ENCODE results near the gene PLAAT3. TPM values are rescaled to one million over a fixed set of nuclear protein-coding genes. Genes with fewer than 3 reads are reported as not detected.

Gene PLAAT3
- total RNA-seq, 1 experiment from 2014 or later: 32.6 TPM

DNA sequence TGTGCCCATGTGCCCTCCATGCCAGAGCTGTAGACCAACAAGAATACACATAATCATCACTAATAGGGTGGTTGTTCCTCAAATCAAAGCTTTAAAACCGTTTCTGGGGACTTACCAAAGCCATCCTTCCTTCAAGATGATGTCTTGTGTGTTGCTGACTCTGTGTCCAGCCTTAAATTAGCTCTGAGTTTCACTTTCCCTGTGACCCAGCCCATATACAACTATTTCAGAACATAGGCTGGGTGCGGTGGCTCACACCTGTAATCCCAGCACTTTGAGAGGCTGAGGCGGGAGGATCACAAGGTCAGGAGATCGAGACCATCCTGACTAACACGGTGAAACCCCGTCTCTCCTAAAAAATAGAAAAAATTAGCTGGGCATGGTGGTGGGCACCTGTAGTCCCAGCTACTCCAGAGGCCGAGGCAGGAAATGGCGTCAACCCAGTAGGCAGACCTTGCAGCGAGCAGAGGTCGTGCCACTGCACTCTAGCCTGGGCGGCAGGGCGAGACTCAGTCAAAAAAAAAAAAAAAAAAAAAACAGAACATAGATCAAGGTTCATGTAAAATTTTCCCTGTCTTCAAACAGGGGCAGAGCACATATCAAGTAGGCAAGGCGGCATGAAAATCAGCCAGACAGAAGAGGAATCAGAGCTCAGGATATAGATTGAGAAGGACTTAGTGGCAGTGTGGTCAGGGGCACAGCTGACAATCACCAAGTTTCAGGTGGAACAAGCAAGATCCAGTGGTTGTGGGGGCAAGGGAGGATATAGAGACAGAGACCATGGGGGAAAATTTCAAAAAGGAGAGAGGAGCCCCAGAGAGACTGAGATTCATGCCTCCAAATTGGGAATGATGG is 50.8 kb downstream of the PLAAT3 start, which contains the start of gene PLAAT2:
PLAAT2 (minus strand) TSS at position 179 of the 855 bp plus-strand sequence; CDS start at position 124, 55 bp downstream.
- ATAC-seq (no peak), DNase-seq (ENCODE audit: low read depth, low spot score) (no peak)
- in situ Hi-C loops (cut with HindIII; ENCODE audit: low pct_unique_long_range_greater_than_20kb, low sequenced_read_pairs): no loop called here
- no TSS peak for BruUV-seq (replicated peaks)
- intact Hi-C loops (cut with micrococcal nuclease; ENCODE audit: unreplicated experiment): no loop called here
- no peaks in the 10 kb centered on the region for H3K9me3 ChIP-seq (ENCODE audit: control insufficient read depth, insufficient read depth, low read depth, low read length)
- no peaks in the 10 kb centered on the region for H3K27me3 ChIP-seq (ENCODE audit: control insufficient read depth, insufficient read depth, low read length)
- CTCF ChIA-PET: interaction anchor here (0.7 kb wide), 1 partner anchor 43 kb away, joined by 13 read pairs; no protein-coding TSS in a partner anchor
- TF ChIP-seq SIN3A (IDR thresholded peaks at IDR 0.05; ENCODE audit: borderline replicate concordance, insufficient read depth, low read depth, low read length) (no peak), POLR2AphosphoS5 (IDR thresholded peaks at IDR 0.05; ENCODE audit: low read depth, low read length) (no peak), TCF7L2 (IDR thresholded peaks at IDR 0.05; ENCODE audit: low read depth, low read length) (no peak)
- TF ChIP-seq, protein P1, sequence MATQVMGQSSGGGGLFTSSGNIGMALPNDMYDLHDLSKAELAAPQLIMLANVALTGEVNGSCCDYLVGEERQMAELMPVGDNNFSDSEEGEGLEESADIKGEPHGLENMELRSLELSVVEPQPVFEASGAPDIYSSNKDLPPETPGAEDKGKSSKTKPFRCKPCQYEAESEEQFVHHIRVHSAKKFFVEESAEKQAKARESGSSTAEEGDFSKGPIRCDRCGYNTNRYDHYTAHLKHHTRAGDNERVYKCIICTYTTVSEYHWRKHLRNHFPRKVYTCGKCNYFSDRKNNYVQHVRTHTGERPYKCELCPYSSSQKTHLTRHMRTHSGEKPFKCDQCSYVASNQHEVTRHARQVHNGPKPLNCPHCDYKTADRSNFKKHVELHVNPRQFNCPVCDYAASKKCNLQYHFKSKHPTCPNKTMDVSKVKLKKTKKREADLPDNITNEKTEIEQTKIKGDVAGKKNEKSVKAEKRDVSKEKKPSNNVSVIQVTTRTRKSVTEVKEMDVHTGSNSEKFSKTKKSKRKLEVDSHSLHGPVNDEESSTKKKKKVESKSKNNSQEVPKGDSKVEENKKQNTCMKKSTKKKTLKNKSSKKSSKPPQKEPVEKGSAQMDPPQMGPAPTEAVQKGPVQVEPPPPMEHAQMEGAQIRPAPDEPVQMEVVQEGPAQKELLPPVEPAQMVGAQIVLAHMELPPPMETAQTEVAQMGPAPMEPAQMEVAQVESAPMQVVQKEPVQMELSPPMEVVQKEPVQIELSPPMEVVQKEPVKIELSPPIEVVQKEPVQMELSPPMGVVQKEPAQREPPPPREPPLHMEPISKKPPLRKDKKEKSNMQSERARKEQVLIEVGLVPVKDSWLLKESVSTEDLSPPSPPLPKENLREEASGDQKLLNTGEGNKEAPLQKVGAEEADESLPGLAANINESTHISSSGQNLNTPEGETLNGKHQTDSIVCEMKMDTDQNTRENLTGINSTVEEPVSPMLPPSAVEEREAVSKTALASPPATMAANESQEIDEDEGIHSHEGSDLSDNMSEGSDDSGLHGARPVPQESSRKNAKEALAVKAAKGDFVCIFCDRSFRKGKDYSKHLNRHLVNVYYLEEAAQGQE (IDR thresholded peaks at IDR 0.05; ENCODE audit: insufficient read depth in 1 of 2, low read depth in 2 of 2, low read length in 1 of 2): no peak
- TF ChIP-seq, protein P2, sequence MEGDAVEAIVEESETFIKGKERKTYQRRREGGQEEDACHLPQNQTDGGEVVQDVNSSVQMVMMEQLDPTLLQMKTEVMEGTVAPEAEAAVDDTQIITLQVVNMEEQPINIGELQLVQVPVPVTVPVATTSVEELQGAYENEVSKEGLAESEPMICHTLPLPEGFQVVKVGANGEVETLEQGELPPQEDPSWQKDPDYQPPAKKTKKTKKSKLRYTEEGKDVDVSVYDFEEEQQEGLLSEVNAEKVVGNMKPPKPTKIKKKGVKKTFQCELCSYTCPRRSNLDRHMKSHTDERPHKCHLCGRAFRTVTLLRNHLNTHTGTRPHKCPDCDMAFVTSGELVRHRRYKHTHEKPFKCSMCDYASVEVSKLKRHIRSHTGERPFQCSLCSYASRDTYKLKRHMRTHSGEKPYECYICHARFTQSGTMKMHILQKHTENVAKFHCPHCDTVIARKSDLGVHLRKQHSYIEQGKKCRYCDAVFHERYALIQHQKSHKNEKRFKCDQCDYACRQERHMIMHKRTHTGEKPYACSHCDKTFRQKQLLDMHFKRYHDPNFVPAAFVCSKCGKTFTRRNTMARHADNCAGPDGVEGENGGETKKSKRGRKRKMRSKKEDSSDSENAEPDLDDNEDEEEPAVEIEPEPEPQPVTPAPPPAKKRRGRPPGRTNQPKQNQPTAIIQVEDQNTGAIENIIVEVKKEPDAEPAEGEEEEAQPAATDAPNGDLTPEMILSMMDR (IDR thresholded peaks at IDR 0.05): no peak
- no peak within 1 kb of the TSS for H3K4me3 ChIP-seq (ENCODE audit: low read depth in 2 of 2, low read length in 2 of 2)
- no peaks in the 10 kb centered on the region for H3K36me3 ChIP-seq (ENCODE audit: control insufficient read depth, insufficient read depth, low read length)
- POLR2A ChIA-PET: no interaction called here
- peaks cover 7% of the 10 kb centered on the region for H3K4me1 ChIP-seq (ENCODE audit: control insufficient read depth, insufficient read depth, low read length)
- H3K27ac ChIP-seq (ENCODE audit: low read length): no peak within 1 kb of the TSS

DNA sequence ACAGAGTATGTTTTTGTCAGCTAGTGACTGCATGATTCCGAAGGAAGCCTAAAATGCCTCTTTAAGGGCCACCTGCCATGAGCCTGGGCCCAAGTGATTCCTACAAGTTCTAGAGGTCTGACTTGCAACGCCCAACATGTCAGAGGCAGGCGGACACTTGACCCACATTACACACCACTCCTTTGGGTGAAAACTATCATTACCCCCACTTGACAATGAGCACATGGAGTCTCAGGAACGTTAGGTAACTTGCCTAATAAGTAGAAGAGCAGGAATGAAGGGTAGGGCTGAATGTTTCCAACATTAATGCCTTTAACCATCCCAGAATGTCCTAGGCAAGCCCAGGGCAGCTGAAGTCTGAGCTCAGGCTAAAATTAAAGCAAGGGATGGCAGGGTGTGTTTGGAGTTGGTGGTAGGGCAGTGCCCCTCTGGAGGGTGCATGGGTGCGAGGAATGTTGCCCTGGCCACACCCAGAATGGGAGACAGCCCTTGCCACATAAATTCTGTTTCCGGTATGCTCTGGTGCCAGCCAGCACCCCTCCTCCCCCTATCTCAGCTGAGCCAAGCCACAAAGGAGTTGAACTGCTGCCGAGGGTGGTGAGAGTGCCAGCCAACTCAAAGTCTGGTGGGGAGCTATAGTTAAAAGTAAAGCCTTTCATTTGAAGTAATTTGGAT is 53.6 kb downstream of the PLAAT3 start:
- CTCF ChIA-PET: no interaction called here
- Histone ChIP-seq H3K9me3 (ENCODE audit: control insufficient read depth, insufficient read depth, low read depth, low read length) (no peaks in the 10 kb centered on the region), H3K36me3 (ENCODE audit: control insufficient read depth, insufficient read depth, low read length) (no peaks in the 10 kb centered on the region), H3K27ac (ENCODE audit: low read length) (no peak overlapping the region), H3K4me3 (ENCODE audit: low read depth in 2 of 2, low read length in 2 of 2) (no peak overlapping the region), H3K4me1 (ENCODE audit: control insufficient read depth, insufficient read depth, low read length) (no peaks in the 10 kb centered on the region), H3K27me3 (ENCODE audit: control insufficient read depth, insufficient read depth, low read length) (no peaks in the 10 kb centered on the region)
- ATAC-seq (no peak), DNase-seq (ENCODE audit: low read depth, low spot score) (no peak)
- POLR2A ChIA-PET: interaction anchor here (0.6 kb wide), 1 partner anchor 422 kb away, joined by 13 read pairs; no protein-coding TSS in a partner anchor
- intact Hi-C loops (cut with micrococcal nuclease; ENCODE audit: unreplicated experiment) (no loop called here), in situ Hi-C loops (cut with HindIII; ENCODE audit: low pct_unique_long_range_greater_than_20kb, low sequenced_read_pairs) (no loop called here)
- no TSS peak for BruUV-seq (replicated peaks)
- TF ChIP-seq, protein P1 (IDR thresholded peaks at IDR 0.05; ENCODE audit: insufficient read depth in 1 of 2, low read depth in 2 of 2, low read length in 1 of 2): no peak
- TF ChIP-seq POLR2AphosphoS5 (IDR thresholded peaks at IDR 0.05; ENCODE audit: low read depth, low read length) (no peak), SIN3A (IDR thresholded peaks at IDR 0.05; ENCODE audit: borderline replicate concordance, insufficient read depth, low read depth, low read length) (no peak), TCF7L2 (IDR thresholded peaks at IDR 0.05; ENCODE audit: low read depth, low read length) (no peak)
- TF ChIP-seq, protein P2 (IDR thresholded peaks at IDR 0.05): no peak
